Anterior cingulate cortex (tissue), 58 donors: ENCODE measurements around the gene TCF4.
A peak's percentile ranks its signal among the peaks of the same experiment; 100 is the strongest.

Experiments
- DNase-seq, 58 donors: peaks; one replicate each; lab custom pipeline; 2025; lab: John Stamatoyannopoulos, UW

The TCF4 gene

DNA sequence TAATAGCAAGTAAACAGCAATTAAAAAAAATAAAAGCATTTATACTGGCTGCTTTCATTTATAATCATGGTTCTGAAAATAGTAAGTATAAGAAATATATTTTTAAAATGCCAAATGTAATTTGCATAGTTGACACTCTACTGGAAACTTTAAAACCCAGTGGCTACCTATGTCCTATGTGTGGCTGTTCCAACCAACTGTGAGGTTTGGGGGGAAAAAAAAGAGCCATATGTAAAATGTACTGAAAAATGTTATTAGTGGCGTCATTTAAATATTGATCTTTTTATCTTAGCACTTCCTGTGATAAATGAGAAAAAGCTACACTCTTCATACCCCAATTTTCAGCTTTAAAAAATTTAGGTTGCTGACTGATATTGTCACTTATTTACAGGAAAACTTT, 270.7 kb downstream of the TCF4 start:
- no peak for DNase-seq

DNA sequence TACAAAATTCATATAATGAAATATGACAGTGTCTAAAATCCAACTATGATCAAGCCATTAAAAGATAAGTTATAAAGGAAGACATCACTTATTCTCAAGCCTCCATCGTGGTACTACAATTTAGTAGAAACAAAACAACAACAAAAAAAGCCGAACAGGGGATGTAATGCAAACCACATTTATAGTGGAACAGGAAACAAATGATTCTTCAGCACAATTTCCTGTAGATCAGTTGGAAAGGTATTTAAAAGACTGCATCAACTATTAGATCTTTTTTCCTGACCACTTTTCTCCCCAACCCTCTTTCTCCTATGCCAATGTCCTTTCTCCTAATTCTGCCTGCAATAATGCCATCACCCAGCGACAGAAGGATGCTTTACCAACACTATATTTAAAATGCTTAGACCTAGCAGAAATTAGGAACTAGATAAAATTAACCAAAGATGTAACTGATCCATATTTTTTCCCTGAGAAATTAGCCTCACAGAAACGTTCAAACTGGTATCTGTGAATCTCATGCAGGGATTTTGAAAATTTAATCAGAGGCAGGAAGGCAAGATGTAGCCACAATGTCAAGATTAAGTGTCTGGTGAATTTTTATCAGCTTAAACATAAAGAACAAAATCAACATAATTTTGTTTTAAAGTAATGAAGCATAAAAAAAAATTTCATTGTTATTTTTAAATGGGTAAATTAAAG, 271.4 kb downstream of the TCF4 start:
- no peak for DNase-seq

DNA sequence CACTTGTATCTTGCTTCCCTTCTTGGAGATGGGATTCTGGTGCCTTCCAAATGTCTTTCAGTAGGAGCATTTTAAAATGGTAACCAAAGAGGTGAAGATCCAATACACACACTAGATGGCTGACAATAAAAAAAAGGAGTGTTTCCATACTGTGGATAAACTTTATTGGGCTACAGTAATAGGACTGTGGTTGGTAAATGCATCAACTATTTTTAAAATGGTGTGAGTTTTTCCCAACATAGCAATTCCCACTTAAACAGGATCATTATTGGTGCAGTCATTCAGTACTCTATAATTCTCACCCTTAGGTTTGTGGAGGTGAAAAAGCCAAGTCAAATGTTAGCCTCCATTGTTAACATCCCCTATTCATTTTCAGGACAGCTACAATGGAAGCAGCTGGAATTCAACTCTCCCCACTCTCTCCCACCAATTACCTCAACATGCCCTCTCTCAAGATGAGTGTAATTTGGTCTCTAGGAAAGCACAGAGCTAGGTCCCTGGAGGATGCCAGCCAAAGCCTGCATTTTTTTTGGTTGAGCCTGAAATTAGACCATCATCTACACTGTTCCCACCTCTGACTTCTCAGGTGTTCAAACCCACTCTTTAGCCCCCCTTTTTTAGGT, 273.3 kb downstream of the TCF4 start:
- no peak for DNase-seq

DNA sequence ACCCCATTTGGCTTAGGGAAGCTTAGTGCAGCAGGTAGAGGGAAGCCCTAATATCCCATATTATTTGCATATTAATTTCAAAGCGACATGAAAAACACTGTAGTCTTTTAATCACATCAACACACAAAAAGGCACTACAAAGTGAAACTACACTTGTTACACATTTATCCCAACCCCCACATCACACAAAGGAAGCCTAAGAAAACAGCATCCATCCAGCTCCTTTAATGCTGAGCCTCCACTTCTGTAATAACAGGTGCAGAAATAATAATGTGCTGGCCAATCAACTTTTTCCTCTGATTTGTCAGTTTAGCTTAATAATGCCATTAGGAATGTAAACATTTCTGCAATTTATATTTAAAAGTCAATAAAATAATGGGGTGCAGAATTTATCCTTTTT, 274.0 kb downstream of the TCF4 start:
- no peak for DNase-seq

DNA sequence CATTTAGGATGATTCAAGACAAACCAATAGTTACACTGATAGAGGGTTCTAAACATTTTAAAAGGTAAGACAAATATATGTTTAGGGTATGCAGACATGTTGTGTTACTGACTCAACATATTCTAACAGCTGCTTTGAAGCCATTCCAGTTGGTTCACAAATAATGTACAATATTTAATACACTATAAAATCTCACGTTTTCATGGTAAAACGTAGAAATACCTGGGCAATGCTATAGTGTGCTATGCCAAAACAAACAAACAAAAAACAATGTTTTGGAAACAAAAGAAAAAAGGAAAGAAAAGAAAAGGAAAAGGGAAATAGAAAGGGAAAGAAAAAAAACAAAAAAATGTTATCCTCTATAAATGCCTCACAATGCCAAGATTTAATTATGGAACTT, 277.1 kb downstream of the TCF4 start:
- no peak for DNase-seq

DNA sequence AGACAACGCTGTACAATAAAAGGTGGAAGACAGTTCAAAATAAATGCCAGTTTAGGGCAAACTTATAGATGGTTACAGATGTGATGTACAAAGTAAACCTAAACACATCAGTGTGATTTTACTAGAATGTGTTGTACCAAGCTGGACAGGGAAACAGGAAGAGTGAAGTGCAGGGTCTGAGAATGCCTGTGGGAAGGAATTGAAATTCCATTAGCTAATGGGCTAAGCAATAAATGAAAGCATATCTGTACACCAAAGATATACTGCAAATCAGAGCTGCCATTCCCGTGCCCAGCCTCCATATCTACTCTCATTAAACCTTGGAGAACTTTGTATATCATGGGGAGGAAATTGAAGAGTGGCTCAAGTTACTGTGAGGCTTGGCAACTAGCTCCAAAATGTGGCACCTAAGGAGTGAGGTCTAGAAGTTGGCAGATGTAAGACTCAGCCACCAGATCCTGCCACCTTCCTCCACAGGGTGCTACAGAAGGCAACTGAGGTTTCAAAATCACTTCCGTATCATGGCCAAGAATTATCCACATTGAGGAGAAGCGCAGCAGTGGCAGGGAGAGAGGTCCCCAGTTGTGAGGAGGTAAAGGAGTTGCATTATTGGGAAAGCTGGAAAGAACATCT, 277.8 kb downstream of the TCF4 start:
- DNase-seq = no peak

DNA sequence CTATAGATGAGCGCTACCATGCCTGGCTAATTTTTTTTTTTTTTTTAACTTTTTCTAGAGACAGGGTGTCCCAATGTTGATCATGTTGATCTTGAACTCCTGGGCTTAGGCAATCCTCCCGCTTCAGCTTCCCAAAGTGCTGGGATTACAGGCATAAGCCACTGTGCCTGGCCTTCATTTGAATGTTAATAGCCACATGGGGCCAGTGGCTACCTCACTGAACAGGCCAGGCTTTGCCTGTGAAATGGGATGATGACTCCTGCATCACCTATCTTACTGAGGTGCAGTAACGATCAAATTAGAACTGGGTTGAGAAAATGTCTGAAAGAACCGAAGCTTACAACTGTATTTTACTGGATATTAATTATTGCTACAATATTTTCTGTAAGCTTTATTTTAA, 278.7 kb downstream of the TCF4 start:
- DNase-seq = no peak

DNA sequence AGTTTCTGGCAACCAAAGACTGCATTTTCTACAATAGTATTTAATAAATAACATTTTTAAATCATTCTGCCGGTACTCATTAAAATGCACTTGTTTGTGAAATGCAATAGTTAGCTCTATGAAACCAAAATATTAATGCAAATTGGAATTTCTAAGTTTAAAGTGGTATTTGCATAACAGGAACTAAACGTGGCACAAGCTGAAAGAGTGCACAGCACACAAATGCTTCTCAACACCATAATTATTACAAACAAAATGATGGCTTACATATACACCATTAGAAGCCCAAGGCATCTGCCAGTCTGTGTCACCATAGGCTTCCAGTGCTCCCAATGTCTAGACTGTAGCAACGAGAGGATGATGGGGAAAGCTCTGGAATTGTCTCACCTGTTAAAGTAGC, 280.5 kb downstream of the TCF4 start:
- no peak for DNase-seq

DNA sequence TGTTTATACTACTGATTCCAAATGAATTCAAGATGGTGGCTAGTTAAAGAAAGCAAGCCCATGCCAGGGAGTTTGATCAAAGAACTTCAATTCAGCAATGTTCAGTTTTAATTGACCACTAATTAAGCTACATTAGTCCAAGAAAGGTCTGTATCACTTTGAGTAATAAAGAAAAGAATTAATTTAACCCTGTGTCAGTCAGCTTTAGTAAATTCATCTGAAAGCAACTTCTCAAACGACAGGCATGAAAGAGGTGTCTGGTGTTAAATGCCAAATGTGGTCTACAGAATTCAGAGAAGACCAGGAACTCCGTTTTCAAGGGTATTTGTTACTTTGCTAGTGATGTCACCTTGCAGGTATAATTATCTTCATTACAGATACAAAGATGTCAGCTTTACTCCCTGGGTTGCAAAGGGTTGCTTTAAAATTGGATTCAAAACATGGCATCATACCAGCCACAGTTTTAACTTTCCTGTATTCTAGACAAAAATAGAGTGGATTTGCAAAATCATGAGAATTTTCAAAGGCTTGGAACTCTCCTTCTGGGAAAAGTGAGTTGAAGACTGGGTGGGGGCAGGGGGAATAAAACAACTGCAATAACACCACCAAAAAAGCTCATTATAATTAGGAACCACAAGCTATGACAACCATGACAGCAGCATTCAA, 281.5 kb downstream of the TCF4 start:
- DNase-seq = peak in 1 of 58 donors; percentile 32

DNA sequence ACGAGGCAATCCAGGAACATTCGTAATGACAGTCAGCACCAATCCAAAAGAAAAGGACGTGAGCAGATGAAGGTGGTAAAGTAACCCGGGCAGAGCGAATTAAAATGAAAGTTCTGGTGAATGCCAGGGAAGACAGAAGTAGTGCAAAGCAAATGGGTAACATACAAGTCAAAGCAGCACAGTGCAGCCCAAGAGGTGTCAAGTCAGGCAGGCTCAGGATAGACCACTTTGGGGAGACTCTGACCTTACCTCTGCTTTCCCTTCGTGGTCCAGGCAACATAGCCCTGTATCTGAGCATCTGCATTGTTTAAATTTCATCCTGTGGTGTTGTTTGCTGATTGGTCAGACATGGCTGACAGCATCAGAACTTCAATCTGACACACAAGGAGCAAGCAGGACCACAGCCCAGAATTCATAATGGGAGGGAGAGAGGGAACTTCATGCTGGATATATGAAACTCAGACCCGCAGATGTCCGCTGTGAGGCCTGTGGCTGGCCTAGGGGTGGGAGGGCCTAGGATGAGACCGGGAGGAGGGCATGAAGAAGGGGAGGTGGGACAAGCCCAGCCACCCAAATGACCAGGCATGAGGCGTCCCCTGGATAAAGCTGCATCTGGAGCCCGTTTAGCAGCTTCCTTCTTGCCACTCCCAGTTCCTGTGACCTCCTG, 285.7 kb downstream of the TCF4 start:
- DNase-seq = peak in 5 of 58 donors; percentile 9 to 49 (median 31)

DNA sequence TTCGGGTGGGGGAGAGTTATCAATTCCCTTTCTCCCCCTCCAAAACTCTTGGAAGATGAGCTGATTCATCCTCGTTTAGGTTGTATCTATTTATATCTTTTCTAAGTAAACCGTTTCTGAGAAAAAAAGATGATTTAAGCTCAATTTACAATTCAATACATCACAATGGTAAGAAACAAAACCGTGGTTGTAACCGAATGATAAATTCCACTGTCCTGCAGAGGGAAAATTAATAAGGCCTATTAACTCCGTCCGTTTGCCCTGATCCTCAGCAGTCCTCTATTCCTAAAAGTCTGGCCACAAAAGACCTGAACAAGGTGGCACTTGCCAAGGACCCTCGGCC, 286.2 kb downstream of the TCF4 start:
- DNase-seq = no peak

DNA sequence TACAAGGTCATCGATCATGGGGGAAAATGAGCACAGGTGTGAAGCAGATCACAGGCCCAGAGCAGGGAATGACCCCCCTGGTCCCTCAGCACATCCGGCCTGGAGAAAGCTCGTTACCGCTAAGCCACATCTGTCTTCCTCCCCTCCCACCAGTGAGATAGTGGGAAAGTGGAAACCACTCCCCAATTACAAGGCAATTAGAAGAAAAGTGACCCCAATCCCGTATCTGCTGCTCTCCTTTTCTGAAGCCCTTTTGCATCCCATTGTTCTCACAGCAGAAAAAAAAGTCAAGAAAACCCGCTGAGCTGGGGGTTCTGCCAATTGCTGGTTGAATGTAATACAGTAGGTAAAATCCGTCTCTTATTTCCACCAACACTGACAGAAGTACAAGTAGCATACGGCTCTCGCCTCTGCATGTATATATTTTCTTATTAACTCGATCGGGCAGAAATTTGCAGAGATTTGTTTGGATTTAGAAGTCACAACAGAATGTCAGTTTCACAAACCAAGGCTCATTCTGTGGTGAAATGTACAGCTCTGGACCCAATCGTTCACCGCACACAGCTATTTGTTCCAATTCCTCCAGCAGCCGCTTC, 287.0 kb downstream of the TCF4 start:
- peak in 3 of 58 donors; percentile 16 to 47 (median 24) for DNase-seq

DNA sequence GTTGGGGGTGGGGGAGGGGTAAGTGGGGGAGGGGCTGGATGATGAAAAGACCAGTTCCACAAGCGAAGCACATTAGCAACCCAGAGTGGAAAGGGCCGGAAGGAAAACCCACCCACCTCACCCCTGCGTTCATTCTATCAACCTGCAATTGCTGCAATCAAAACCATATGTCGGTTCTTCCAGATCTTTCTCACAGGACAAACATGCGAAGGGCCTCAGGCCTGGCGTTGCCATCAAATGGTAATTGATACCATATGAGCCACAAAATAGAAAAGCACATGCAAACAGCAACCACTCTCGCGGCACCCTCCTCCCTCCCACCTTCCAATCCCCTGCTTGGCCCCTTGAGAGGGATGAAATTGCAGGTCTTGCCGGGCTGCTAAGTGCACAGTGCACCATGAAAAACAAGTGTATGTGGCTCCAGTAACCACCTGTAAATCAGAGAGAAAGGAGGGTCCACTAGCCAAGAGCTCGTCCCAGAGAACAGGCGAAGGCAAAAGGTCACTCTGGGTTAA, 287.5 kb downstream of the TCF4 start:
- DNase-seq = peak in 1 of 58 donors; percentile 6

DNA sequence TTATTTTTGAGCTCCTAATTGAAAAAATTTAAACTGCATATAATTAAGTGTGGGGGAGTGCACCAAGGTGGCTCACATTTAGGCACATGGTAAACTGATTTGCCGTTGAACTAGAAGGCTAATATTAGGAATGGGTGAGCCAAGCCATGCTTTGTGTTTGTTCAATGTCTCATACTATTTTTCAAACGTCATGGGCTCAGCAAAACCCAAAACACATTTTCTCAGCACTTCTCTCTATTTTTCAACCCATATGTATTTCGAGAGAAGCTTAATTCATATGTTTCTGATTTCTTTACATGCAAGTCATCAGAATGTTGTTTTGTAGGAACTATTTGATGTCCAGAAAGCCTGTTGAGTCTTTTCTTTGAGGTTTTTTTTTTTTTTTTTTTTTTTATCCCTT, 291.2 kb downstream of the TCF4 start:
- DNase-seq = no peak

DNA sequence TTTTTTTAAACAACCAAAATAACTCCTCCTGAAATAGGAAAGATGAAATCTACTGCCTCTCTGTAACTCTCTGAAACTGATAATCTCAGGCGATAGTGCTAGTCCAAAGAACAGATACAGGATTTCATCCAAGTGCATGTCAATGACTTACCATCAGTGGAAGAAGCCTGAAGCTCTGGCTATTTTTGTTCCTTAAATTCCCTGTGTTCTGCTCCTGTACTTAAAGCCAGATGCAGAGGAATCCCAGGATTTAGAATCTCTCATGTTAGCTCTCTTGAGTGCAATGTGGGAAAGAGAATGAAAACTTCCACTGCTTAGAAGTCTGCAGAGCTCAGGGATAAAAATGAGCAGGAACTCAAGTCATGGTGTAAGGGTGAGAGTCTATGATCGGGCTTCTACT, 291.9 kb downstream of the TCF4 start:
- DNase-seq = peak in 1 of 58 donors; percentile 17

DNA sequence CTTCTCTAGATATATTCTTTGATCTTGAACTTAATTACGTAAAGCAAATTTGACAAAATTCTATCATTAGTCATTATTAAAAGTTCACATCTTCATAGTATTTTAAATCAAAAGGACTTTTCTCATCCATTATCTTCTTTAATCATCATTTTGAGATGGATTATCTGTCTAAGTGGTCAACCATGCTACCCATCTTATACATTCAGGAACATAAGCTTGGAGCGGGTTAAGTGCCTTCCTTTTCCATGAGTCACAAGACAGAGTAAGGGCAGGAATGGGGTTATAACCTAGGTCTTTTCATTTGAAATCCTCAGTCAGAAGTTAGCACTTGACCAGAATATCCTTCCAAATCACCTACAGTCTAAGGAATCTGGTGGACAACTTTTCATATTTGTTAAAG, 297.1 kb downstream of the TCF4 start:
- DNase-seq = no peak

DNA sequence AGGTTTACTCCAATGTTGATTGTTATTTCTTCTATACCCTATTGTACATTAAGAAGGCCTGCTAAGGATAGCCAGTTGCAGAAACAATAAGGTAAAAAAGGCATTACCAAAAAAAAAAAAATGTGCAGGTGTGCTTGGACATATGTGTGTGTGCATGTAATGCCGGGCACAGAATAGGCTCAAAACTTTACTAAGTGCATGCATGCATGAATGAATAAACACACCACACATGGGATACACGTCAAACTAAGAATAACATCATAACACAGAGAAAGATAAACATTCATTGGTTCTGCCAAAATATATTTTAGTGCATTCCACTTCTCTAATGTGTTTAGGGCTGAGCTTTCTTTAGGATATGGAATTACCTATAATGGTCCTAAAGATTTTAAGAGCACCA, 298.2 kb downstream of the TCF4 start:
- no peak for DNase-seq

DNA sequence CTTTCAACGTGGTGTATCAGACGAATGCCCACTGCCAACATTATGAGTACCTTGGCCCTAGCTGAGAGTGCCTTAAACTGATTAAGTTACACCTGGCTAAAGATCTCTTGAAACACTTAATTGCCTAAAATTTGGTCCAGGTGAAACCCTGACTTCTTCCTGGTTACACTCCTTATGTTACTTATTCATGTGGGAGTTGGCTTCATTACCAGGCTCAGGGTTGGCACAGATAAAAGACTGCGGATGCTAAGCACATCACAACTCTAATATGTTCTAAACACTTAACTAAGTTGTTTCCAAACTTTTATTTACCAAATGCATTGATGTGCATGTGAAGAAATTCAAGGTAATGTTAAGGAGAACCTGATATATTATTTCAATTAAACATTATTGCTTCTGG, 298.9 kb downstream of the TCF4 start:
- no peak for DNase-seq

DNA sequence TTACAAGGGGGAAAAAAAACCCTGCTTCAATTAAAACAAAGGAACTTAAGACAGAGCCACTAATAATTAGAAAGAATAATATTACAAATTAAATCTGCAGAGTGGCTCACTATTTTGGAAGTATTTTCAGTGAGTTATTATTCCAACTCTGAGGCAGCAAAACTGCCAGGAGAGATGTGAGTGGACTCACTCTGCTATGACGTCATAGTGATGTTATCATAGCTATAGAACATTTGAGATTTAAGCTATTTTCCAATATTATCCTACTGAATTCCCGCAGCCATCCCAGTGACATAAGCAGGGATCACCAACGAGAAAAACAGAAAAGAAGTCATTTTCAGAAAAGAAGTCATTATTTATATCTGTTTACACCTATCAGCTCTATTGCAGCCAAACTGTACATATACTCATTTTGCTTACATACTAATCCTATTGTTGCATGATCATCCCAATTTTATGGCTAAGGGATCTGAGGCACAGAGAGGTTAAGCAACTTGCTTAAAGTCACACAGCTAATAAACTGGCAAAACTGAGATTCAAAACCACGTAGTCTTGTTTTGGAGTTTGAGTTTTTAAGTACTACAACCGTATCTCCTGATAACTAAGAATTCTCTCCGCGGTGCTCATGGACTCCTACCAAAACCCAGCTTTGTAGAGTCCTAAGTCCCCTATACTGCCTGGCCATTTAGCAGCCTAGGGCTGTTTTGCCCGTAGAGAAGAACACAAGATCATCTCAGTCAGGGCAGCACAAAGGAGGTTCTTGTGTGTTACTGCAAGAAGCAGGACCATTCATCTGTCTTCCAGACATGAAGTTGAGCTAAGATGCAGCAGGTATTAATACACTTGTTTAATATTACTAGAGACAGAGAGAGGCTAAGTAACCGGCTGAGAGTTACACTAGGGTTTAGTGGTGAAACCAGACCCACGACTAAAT, 299.8 kb downstream of the TCF4 start:
- no peak for DNase-seq
